Measurements from ENCODE around the gene PRB2. TPM values are rescaled to one million over a fixed set of nuclear protein-coding genes. Genes with fewer than 3 reads are reported as not detected.

PRB2 gene
- total RNA-seq, 1 donor from 2014 or later, result not detected

GRCh38 chr12:11347810-11348209 lies 47.6 kb downstream of the PRB2 start:
- intact Hi-C loops (cut with micrococcal nuclease), result no loop called here
- no peak for DNase-seq
- no peak overlapping the region for H3K27ac ChIP-seq (replicated peaks)
- no peaks in the 10 kb centered on the region for H3K9me3 ChIP-seq (replicated peaks)
- no peak for TF ChIP-seq CTCF (IDR thresholded peaks at IDR 0.05; ENCODE audit: borderline replicate concordance)
- no peak overlapping the region for H3K4me3 ChIP-seq
- no peaks in the 10 kb centered on the region for H3K36me3 ChIP-seq
- no peaks in the 10 kb centered on the region for H3K4me1 ChIP-seq
- H3K27me3 ChIP-seq (ENCODE audit: low read depth), result no peaks in the 10 kb centered on the region

GRCh38 chr12:11344500-11344899 lies 50.9 kb downstream of the PRB2 start:
- DNase-seq, result no peak
- no peak overlapping the region for H3K4me3 ChIP-seq
- no peak overlapping the region for H3K27ac ChIP-seq (replicated peaks)
- no peaks in the 10 kb centered on the region for H3K36me3 ChIP-seq
- intact Hi-C loops (cut with micrococcal nuclease), result no loop called here
- H3K27me3 ChIP-seq (ENCODE audit: low read depth), result no peaks in the 10 kb centered on the region
- TF ChIP-seq CTCF (IDR thresholded peaks at IDR 0.05; ENCODE audit: borderline replicate concordance), result no peak
- H3K4me1 ChIP-seq, result no peaks in the 10 kb centered on the region
- H3K9me3 ChIP-seq (replicated peaks), result no peaks in the 10 kb centered on the region

Other genes with a start within 250 kb of the PRB2 start
- gene SMIM10L1, start 224.4 kb downstream of the PRB2 start, total RNA-seq, result 17.2 TPM
- not detected for gene TAS2R42, start 208.6 kb downstream of the PRB2 start, total RNA-seq
- gene PRB3, start 125.9 kb downstream of the PRB2 start, total RNA-seq, result not detected
- gene PRB4, start 85.1 kb downstream of the PRB2 start, total RNA-seq, result not detected

Data from left ventricle myocardium inferior (tissue), 1 donor.